LNCAP (cell line): ENCODE data around the gene LGALSL.

Experiments used
- CTCF ChIP-seq: fragments of 450-650 bp; IDR thresholded peaks from 2 replicates; pipeline ENCODE4 v1.5.1; 2017; ENCODE audit warnings: mild to moderate bottlenecking

Gene LGALSL

GRCh38 chr2:64491426-64491825 is 37.5 kb downstream of the LGALSL start:
- no peak for TF ChIP-seq CTCF

GRCh38 chr2:64492272-64492671 is 38.3 kb downstream of the LGALSL start:
- no peak for TF ChIP-seq CTCF

DNA sequence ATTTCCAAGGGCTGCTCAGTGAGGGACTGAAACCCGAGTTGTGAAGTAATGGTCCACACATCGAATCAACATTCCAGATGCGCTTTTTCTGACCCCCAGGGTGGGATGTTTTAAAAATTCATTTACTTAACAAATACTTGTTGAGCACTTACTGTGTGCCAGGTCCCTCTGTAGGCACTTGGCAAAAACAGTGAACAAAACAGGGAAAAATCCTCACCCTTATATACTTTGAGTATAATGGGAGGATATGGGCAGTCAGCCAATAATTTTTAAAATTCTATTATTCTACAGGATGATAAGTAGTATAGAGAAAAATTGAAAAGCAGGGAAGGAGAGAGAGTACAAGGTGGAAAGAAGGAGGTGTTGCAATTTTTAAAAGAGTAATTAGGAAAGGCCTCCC is 38.9 kb downstream of the LGALSL start:
- no peak for TF ChIP-seq CTCF

- TF ChIP-seq CTCF: no peak
Measured at GRCh38 chr2:64493788-64494187, 39.8 kb downstream of the LGALSL start.

DNA sequence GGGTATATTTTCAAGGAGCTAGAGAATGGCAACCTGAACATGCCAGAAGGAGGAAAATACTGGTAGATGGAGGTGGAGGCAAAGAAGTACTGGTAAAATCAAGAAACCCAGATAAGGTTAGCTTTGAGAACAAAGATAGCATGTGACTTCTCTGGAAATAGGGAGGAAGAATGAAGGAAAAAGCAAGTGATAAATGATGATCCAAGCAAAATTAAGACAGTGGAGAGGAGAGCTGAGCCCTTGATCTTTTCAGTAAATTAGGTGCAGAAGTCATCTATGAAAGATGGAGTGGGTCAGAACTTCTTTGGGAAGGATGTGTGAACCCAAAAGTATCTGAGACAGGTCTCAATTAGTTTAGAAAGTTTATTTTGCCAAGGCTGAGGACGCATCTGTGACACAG is 44.5 kb downstream of the LGALSL start:
- no peak for TF ChIP-seq CTCF

DNA sequence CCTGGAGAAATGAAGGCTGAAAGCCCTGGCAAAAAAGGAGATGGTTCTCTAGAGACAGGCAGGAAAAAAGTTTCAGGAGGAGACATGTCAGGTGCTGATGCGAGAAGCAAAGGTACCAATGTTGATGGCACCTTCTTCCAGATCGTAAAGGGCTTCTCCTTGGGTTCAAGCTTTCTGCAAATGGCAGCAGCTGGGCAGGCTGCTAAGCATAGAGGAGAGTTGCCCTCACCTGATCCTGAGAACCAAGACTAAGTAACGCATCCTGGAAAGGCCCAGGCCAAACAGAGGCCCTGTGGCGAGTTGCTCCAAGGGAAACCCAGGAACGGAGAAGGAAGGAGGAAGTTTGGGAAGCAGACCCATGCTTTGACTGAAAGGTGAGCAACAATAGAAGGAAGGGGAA is 46.6 kb downstream of the LGALSL start:
- no peak for TF ChIP-seq CTCF

DNA sequence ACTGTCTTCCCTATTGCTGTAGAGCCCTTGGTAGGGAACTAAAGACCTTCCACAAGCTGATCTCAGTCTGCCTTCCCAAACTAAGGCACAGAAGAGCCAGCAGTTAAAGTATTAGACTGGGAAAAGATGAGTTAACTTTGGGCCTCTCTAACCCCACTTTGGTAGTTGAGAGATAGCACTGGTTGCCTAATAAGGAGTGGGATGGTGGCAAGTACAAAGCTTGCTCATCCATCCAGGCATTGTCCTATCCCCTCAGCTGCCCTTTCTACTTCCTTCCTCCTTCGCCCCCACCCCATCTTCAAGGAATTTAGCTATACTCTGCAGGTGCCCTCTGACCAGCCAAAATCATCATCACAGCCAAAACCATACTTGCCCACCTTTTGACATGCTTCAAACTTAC is 48.0 kb downstream of the LGALSL start:
- TF ChIP-seq CTCF: no peak

- no peak for TF ChIP-seq CTCF
Measured at GRCh38 chr2:64502860-64503259, 48.9 kb downstream of the LGALSL start.
